ENCODE data around the gene PDE8A. TPM values are rescaled to one million over a fixed set of nuclear protein-coding genes. Genes with fewer than 3 reads are reported as not detected.
A peak's percentile ranks its signal among the peaks of the same experiment; 100 is the strongest.

PDE8A gene
- total and polyA plus RNA-seq, 3 donors from 2014 or later = 27.8 to 67.8 (median 67.3) TPM

GRCh38 chr15:84947947-84948830 is 33.5 kb upstream of the PDE8A start:
- intact Hi-C loops (cut with DNase I; ENCODE audit: low total_unique reads) = no loop called here
- TF ChIP-seq POLR2A (IDR thresholded peaks at IDR 0.05) (no peak), CTCF (IDR thresholded peaks at IDR 0.05) (no peak)
- Histone ChIP-seq H3K4me1 (no peaks in the 10 kb centered on the region), H3K4me3 (no peak overlapping the region), H3K27me3 (no peaks in the 10 kb centered on the region), H3K27ac (no peak overlapping the region), H3K9me3 (no peaks in the 10 kb centered on the region), H3K36me3 (ENCODE audit: low read depth, missing control alignments) (no peaks in the 10 kb centered on the region)
- WGBS, 2 donors = 67 to 78% methylated on average over 4 of the region's 4 CpGs
- no peak for DNase-seq

GRCh38 chr15:84949043-84949442 is 32.6 kb upstream of the PDE8A start:
- 82 to 97% methylated on average over 2 of the region's 2 CpGs for WGBS, 2 donors
- Histone ChIP-seq H3K4me3 (no peak overlapping the region), H3K27ac (no peak overlapping the region), H3K4me1 (no peaks in the 10 kb centered on the region), H3K36me3 (ENCODE audit: low read depth, missing control alignments) (no peaks in the 10 kb centered on the region), H3K9me3 (no peaks in the 10 kb centered on the region), H3K27me3 (no peaks in the 10 kb centered on the region)
- DNase-seq = no peak
- intact Hi-C loops (cut with DNase I; ENCODE audit: low total_unique reads) = no loop called here
- TF ChIP-seq CTCF (IDR thresholded peaks at IDR 0.05) (no peak), POLR2A (IDR thresholded peaks at IDR 0.05) (no peak)

GRCh38 chr15:84949845-84950569 is 31.6 kb upstream of the PDE8A start:
- DNase-seq = no peak
- no peak overlapping the region for H3K27ac ChIP-seq
- WGBS, 2 donors = 68 to 74% methylated on average over 7 of the region's 7 CpGs
- H3K27me3 ChIP-seq = no peaks in the 10 kb centered on the region
- H3K36me3 ChIP-seq (ENCODE audit: low read depth, missing control alignments) = no peaks in the 10 kb centered on the region
- TF ChIP-seq POLR2A (IDR thresholded peaks at IDR 0.05) (no peak), CTCF (IDR thresholded peaks at IDR 0.05) (no peak)
- H3K4me3 ChIP-seq = no peak overlapping the region
- no peaks in the 10 kb centered on the region for H3K9me3 ChIP-seq
- no peaks in the 10 kb centered on the region for H3K4me1 ChIP-seq
- intact Hi-C loops (cut with DNase I; ENCODE audit: low total_unique reads) = loop anchor here (10.0 kb wide), 1 partner anchor 95 kb away; no protein-coding TSS in a partner anchor

GRCh38 chr15:84950570-84951111 is 31.0 kb upstream of the PDE8A start:
- H3K9me3 ChIP-seq = no peaks in the 10 kb centered on the region
- intact Hi-C loops (cut with DNase I; ENCODE audit: low total_unique reads) = loop anchor here (10.0 kb wide), 1 partner anchor 94 kb away; no protein-coding TSS in a partner anchor
- H3K36me3 ChIP-seq (ENCODE audit: low read depth, missing control alignments) = no peaks in the 10 kb centered on the region
- WGBS, 2 donors = 80 to 89% methylated on average over 7 of the region's 7 CpGs
- H3K27me3 ChIP-seq = no peaks in the 10 kb centered on the region
- DNase-seq = peak; percentile 49
- H3K4me1 ChIP-seq = no peaks in the 10 kb centered on the region
- no peak overlapping the region for H3K27ac ChIP-seq
- no peak overlapping the region for H3K4me3 ChIP-seq
- TF ChIP-seq CTCF (IDR thresholded peaks at IDR 0.05) = no peak
- no peak for TF ChIP-seq POLR2A (IDR thresholded peaks at IDR 0.05)
